Activated T-helper 1 cell treated with Interleukin-2 at 50 U/mL for 16 hours (primary cell): ENCODE results near the gene ILK.

ENCODE experiments used
- DNase-seq: peaks from one replicate; pipeline ENCODE4 v3.0.0-alpha.2; 2020; ENCODE audit warnings: low read depth

ILK gene

DNA sequence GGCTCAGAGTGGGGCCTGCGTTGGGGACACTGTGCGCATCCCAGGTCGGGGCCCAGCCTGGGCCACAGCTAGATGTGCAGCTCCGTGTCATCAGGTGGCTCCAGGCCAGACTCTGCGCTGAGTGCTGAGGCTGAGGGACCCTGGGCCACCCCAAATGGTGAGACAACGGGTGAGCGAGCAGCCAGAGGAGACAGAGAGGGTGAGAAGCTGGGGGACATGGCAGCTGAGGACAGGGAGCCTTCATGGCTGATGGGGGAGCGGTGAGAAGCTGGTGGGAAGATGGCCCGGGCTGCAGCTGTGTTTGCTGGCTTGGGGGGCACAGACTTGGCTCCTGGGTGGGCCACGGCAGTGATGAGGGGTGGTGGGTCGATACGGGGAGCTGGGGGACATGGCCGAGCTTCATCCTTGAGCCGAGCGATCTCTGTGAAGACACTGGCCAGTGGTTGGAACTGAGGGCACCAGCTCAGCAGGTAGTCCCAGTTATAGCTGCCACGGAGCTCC is 18.2 kb downstream of the ILK start:
- no peak for DNase-seq

DNA sequence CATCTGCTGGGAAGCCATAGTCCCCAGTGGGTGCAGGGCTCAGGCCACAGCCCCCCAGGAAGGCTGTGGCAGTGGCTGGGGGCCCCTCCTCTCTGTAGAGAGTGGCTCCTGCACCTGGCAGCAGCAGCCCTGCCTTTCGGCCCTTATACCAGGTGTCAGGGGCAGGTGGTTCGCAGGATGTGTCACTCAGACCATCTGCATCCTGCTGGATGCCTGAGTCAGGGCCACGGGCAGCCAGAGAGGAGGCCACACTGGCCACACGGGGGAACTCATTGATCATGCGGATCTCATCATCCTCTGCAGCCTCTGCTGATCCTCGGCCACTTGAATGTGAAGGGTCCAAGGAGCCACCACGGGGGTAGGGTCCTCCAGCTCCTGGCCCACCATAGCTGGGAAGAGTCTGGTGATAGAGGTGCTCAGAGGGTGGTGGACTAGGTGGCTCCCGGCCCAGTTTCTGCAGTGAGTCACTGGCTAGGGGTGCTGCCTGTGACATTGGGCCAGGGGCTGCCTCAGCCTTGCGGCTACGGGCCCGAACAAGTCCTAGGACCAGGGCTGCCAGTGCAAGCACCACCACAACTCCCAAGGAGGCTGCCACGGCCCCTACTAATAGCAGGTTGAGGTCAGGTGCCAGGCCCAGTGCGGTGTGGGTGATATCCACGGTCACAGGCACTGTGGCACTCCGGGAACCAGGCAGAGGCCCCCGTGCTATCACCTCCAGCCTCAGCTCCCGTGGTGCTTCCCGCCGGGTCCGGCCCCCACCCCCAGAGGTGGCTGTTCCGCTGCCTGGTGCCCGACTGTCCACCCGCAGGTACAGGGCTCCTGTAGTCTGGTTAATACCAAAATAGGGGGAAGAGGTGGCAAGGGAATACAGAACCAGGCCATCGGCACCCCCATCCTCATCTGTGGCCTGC is 18.9 kb downstream of the ILK start:
- DNase-seq = no peak

DNA sequence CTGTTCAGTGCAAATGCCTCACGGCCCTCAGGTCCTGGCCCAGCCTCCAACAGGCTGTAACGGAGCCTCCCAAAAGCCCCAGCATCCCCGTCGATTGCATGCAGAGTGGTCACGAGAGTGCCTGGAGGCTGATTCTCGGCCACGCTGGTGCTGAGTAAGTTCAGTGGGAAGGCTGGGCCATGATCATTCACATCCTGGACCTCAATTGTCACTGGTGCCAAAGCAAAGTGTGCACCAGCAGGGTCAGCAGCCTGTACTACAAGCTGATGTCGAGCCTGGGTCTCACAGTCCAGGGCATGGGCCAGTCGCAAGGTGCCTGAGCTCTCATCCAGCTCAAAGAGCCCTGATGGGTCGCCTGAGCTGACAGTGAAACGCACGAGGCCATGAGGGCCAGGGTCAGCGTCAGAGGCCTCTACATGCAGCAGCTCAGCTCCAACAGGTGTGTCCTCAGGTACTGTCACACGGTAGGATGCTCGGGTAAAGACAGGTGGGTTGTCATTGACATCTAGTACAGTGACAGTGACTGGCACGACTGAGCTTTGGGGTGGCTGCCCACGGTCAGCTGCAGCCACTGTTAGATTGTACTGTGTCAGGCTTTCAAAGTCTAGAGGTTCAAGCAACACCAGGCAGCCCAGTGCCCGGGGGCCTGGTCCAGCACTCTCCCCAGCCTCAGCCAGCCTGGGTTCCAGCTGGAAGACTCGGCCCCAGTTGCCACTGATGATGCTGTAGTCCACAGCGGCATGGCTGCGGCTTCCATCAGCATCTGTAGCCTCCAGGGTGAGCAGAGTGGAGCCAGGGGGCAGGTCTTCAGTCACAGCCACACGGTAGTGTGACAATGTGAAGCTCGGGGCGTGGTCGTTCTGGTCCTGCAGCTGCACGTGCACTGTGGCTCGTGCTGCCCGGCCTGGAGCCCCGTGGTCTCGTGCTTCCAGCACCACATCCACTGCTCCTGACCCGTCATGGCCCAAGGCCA is 20.1 kb downstream of the ILK start:
- no peak for DNase-seq

DNA sequence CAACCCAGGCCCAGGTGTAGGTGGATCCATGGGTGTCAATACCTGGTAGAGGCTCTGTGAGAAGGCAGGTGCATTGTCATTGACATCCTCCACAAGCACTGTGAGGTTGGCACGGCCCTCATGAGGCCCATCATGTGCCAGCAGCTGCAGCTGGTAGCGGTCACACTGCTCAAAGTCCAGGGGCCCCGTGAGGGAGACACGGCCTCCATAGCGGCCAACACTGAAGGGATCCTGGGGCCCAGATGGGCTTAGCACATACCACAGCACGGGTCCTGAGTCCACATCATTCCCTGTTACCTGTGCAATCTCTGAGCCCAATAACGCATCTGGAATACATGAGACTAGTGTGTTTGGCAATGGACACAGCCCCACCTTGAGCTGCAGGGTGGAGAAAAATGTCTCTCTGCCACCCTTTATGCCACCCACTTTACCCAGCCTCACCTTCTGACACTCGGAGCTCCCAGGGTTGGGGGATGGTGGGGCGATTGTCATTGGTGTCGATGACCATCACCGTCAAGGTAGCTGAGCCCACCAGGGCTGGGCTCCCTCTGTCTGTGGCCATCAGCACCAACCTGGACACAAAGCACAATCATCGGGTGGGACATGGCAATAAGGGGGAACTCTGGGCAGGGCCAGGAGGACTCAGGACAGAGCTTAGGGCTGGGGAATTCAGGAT is 21.7 kb downstream of the ILK start:
- DNase-seq = no peak

DNA sequence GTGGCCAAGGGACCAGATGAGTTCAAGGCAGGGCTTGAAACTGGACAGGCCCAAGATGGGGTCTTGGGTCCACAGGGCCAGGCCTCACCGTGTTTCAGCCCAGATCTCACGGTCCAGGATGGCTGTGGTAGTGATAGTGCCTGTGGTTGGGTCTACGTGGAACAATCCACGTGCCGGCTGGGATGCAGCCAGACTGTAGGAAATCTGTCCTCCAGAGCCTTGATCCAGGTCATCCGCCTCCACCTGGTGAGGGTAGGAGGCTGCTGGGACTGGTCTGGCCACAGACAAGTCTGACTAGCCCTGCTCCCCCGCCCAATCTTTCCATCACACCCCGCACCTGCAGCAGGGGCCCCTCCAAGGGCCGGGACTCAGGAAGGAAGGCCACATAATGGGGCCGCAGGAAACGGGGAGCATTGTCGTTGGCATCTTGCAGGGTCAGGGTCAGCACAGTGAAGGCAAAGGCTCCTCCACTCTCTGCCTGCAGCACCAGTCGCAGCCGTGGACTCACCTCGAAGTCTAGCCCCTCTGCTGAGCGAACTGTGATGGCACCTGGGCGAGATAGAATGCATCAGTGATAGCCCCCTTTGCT is 22.4 kb downstream of the ILK start:
- no peak for DNase-seq

DNA sequence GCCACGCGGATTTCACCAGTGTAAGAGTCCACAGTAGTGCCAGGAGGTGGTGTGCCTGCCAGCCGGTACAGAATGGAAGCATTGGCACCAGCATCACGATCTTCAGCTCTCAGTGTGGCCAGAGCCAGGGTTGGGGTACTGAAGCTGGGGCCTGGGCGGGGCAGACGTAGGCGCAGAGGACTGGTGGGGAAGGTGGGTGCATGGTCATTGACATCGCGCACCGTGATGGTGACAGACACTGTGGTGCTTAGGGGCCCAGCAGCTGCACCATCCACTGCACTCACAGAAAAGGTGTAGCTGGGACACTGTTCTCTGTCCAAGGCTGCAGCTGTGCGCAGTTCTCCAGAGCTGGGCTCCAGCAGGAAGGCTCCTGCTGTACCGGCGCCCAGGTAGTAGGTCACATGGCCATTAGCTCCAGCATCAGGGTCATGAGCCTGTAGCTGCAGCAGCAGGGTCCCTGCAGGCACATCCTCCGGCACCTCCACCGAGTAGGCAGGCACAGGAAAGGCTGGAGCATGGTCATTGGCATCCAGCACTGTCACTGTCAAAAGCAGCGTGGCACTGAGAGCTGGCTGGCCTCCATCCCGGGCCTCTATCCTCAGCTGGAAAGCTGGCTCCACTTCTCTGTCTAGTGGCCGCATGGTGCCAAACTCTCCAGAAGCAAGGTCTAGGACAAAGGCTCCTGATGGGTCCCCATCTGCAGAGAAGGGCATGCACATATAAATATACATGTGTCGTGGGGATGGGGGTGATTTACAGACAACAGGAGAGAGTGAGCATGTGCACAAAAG is 23.6 kb downstream of the ILK start:
- no peak for DNase-seq

DNA sequence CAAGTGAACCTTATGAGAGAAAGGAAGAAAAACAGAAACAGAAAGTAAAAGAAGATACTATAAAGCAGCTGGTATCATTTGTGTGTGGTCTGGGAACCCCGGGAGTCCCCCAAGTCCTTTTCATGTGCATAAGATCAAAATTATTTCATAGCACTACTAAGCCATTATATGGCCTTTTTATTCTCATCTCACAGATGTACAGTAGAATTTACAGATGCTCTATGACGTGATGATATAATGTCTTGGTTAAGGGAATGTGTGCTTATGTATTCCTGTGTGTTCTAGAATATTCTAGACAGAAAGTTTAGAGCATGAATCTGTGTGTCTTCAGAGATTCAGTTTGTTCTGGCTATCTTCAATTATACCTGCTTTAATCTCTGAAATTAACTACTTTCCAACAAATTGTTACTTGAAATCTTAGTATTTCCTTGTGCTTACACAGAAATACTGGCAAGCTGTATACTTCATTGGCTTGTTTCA is 24.2 kb downstream of the ILK start:
- DNase-seq = no peak

DNA sequence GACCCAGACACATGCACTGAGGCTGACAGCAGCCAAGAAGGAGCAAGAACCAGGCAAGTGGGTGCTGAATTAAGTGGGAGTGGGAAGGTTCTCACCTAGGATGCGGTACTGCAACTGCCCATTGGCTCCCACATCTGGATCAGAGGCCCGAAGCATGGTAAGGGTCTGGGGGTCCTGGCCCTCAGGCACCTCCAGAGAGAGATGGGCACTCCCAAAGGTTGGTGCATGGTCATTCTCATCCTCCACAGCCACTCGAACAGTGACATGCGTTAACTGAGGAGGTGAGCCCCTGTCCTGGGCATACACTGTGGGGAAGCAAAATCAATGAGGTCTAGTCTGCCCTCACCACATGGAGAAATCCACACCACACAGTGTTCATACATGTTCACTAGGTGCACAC is 25.0 kb downstream of the ILK start:
- DNase-seq = no peak

DNA sequence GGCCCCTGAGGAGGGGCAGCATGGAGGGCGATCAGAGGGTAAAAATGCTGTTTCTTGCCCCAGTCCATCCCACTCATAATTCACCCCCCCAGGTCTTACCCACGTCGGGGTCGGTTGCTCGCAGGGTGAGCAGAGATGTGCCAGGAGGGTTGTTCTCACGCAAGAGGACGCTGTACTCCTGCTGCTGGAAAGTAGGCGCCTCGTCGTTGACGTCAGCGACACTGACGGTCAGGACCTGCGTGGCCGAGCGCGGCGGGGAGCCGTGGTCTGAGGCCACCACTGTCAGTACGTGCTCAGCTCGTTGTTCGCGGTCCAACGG is 26.0 kb downstream of the ILK start:
- no peak for DNase-seq

DNA sequence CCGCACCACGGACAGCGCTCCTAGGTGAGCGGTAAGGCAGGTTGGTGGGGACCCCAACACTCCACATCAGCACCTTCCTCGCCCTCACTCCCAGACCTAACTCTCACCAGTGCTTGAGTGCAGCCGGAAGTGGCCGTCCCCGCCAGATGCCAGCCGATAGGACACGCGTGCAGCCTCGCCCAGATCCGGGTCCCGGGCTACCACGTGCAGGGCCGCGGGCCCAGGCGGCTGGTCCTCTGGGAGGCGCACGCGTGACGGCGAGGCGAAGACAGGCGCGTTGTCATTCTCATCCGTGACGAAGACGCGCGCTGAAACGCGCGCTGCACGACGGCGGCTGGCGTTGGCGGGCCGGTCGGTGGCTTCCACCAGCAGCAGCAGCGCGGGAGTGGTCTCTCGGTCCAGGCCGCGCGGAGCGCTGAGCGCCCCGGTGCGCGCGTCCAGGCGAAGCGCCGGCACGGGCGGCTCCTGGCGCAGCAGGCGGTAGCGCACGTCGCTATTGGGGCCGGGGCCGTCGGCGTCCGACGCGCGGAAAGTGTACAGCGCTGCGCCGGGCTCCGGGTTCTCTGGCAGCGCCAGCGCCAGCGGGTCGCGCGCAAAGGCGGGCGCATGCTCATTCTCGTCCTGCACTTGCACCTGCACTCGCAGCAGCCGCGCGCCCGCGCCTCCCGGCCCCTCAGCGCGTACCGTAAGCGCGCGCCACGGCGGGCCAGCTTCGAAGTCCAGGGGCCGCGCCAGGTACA is 26.5 kb downstream of the ILK start:
- no peak for DNase-seq

DNA sequence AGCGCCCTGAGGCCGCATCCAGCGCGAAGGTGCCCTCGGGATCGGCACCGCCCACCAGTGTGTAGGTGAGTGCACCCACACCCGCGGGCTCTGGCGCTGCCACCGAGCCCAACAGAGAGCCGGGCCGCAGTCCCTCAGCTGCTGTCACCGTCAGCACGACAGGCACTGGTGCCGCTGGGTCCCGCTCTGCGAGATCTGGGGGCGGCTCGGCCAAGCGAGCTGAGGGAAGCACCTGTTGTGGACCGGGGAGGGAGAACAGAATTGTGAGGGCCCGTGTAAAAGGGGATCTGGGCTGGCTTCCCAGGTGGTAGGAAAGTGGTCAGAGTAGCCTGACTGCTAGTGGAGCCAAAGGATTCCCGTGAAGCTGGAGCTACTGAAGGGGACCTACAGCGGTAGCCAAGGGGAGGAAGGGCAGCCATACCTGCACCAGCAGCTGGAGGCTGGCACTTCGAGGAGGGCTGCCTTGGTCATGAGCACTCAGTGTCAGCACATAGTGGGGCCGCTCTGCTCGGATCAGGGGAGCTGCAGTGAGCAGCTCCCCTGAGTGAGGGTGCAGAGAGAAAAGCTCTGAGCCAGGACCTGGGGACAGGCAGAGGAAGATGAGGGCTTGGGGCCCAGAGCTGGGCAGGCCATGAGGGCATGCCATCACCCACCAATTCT is 27.2 kb downstream of the ILK start:
- no peak for DNase-seq

DNA sequence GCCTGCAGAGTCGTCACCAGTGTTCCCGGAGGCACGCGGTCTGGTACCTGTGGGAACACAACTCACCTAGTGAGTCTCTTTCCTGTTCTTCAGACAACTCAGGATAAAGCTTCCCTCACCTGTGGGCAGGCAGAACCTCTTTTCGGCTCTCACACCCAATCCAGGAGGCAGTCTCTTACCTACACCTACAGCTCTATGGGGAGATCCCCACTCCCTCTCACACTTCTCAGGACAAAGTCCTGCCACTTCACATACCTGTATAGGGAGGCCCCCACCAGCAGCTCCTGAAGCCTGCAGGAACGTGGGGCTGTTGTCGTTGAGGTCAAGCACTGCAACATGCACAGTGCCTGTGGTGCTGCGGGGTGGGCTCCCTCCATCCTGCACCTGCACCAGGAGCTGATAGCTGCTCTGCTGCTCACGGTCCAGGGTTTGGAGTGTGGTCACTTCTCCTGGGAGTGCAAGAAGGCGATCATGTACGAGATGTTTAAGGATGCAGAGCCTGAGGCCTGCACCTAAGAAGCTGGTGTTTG is 27.9 kb downstream of the ILK start:
- no peak for DNase-seq

DNA sequence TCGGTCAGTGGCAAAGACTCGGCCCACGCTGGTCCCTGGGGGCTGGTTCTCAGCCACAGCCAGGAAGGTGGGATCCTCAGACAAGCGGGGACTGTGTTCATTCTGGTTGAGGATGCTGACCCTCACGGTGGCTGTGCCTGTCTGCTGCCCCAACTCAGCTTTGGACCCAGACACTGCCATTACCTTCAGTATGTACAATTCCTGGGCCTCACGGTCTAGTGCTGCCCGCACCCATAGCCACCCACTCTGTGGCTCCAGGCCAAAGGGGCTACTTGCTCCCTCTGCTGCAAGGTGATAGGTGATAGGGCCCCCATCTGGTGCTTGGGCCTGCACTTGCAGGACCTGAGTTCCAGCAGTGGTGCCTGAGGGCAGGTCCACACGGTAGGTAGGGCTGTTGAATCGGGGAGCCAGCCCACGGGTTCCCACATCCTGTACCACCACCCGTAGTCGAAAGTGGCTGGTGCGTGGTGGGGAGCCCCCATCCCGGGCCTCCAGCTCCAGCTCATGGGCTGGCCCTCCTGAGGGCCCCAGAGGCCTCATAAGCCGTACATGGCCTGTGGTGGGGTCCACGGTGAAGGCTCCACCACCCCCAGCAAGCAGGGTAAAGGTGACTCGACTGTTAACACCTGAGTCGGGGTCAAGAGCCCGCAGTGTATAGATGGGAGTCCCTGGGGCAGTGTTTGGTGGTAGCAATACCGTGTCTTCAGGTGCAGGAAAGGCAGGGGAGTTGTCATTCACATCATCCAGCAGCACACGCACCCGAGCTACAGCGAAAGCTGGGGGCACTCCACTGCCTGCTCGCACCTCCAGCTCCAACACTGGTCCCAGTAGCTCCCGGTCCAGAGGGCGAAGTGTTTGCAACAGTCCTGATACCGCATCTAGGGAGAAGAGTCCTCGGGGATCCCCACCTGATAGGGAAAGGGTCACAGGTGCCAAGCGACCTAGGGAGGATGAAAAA is 28.8 kb downstream of the ILK start:
- no peak for DNase-seq

DNA sequence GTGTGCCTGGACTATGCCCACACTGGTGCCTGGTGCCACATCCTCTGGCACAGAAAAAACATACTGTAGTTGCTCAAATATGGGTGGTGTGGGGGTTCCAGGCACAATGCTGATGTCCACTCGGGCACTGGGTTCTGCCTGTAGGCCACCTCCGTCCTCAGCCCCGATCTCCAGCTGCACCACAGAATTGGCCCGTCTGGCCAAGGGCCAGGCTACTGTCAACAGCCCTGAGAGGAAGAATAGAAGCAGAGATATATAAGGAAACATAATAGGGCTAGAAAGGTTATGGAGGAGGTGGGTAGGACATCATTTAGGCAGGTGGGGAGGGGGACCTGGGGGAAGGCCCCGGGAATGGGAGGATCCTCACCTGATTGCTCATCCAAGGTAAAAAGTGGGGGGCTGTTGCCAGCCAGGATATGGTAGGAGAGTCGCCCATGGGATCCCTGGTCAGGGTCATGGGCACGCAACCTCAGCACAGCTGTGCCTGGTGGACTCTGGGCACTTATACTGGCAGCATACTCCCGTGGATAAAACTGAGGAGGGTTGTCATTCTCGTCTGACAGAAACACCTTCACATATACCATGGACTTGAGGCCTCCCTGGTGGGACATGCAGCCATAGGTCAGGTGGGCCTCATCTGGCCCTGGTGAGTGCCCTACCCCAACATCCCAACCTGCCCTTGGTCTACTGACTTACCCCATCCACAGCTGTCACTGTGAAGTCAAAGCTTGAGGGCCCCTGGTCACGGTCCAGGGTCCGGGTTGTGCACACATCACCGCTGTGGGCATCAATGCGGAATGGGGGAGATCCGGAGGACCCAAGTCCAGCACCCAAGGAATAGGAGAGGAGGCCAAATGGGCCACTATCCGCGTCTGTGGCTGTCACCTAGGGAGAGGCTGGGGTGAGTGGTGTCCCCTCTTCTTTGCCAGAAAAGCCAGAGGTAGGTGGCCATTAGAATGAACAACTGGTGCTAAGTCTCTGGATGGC is 30.1 kb downstream of the ILK start:
- no peak for DNase-seq

DNA sequence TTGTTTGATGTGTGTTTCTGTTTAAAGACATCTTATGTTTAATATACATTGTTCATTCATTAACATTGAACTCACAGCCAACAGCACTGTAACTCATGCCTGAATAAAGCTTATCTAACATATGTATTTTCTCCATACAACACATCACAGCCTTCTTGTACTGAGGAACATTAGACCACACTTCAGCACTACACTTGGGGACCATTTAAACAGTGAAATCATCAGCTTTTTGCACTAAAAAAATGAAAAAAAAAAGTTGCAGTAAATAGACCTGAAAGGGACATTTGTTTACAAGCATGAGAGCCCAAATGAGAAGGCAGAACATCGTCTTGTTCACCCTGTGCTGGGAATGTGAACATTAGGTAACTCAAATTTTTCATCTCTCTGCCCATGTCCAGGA is 31.0 kb downstream of the ILK start:
- DNase-seq = no peak

DNA sequence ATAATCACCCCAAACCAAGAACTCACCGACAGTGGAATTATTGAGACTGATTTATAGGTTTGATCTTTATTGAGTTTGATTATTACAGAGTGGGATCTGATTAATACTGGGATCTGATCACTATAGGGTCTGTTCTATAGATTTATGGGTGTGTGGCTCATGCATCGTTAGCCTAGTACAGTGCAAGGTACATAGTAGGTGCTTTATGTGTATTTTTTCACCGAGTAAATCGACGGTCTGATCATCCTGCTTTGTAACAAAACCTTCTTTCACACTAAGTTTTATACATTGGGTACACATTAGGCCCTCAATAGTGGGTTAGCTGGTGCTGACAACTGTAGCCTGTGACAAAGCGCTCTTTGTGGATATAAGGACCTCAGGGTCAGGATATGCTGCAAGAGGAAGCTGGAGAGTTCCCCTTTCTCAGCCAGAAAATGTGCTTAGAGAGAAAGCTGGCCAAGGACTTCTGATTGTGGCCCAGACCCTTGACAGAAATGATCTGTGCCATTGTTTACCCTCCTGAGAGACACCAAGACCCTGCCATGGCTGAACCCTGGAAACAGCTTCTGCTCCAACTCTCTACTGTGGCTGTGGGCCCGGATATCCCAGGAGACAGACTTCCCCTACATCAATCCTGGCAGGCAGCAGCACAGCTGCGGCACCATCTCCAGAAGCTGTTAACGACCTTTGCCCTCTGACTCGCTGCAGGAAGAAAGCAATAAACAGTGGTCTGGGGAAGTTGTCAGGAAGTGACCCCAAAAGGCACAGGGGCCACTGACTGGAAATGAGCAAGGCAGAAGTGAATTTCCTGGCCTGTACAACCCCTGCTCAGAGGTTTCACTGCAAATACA is 31.7 kb downstream of the ILK start:
- DNase-seq = no peak
